ENCODE measurements around the gene S100PBP. TPM values are rescaled to one million over a fixed set of nuclear protein-coding genes. Genes with fewer than 3 reads are reported as not detected.

The S100PBP gene
- total RNA-seq, 1 donor from 2014 or later = 15.7 TPM

- intact Hi-C loops (cut with micrococcal nuclease) = no loop called here
These were observed 3.3 kb upstream of the S100PBP start for GRCh38 chr1:32813941-32814739.

GRCh38 chr1:32816676-32817158 is 736 bp upstream of the S100PBP start:
- ATAC-seq (peak; percentile 3), DNase-seq (no peak)
- intact Hi-C loops (cut with micrococcal nuclease) = no loop called here

More at GRCh38 chr1:32813941-32814739, 3.3 kb upstream of the S100PBP start:
- DNase-seq = no peak
- ATAC-seq = no peak

DNA sequence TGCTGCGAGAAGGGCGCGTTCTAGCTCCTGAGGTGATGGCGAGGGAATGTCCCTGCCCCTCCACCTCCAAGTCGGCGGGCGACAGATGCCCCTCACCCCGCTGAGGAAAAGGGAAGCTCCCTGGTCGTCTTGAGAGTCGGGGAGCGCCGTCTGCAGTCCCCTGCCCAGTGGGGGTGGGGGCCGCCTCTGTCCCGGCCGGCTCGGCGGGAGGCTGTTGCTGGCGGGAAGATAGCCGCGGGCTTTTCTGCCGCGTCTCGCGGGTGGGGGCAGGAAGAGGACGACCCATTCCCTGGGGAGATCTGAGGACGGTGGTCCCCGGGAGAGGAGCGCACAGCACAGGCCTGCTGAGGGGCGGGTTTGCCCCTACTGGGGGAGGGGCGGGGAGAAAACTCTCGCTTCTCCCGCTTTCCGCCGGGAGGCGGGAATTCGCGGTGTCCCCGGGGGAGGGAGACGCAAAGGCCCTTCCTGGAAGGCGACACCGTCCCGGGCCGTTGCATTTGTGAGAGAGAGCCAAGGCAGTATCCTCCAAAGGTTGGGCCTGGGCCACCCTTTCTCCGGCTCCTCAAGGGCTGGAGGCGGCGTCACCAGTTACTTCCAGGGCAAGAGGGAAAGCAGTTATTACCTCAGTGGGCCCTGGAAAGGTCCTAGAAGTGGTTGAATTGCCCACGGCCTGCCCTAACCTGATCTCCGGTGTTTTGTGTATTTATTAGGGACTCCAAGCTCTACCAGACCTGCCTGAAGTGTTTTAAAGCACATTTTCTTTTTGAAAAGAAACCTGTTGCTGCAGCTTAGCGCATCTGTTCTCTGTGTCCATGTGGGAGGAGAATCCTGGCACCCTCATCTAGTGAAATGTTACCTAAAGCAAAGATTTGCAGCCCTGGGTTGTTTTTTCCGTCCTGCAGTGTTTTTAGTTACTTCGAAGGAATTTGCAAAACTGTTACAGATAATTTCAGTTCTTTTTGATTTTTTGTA is 648 bp downstream of the S100PBP start:
- peak; percentile 88 for DNase-seq
- peak; percentile 64 for ATAC-seq
- intact Hi-C loops (cut with micrococcal nuclease) = no loop called here

DNA sequence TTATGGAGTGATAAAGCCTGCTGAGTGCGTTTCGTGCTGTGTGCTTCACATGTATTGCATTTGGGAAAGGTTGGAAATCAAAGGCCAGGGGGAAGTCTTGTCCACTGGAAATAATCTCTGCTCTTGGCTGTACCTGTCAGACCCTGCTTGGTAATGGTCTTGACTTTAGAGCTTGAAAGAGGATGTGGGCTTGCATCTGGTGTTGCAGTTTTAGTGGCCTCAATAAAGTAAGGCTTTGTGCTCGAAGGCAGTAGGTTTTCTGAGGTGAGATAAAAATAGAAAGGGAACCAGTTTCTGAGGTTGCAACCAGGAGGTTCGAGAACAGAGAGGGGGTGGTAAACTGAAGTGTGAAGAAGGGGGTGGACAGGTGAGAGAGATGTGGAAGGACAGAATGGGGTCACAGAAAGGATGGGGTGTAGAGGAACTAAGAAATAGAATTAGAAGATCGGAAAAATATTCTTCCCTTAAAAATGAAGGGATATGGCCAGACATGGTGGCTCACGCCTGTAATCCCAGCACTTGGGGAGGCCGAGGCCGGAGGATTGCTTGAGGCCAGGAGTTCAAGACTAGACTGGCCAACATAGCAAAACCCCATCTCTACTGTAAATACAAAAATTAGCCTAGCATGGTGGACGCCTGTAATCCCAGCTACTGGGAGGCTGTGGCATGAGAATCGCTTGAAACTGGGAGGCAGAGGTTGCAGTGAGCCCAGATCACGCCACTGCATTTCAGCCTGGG is 1.5 kb downstream of the S100PBP start:
- DNase-seq = no peak
- intact Hi-C loops (cut with micrococcal nuclease) = no loop called here
- ATAC-seq = no peak

DNA sequence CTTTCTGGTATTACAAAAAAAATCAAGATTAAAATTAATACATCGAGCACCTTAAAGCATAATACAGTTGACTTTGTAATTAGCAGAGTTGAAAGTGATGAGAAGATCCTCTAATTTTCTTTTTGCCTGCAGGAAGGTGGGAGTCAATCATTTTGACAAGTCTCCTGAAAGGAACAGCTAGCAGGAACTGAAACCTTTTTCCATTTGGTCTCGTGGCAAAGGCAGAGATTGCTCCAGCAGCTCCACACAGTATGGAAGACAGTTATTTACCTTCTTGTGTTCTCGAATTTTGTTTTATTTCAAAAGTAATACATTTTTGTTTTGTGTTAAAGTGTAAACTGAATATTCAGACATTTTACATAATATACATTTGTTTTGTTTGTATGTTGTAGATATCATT is 7.7 kb downstream of the S100PBP start:
- ATAC-seq = no peak
- intact Hi-C loops (cut with micrococcal nuclease) = no loop called here

DNA sequence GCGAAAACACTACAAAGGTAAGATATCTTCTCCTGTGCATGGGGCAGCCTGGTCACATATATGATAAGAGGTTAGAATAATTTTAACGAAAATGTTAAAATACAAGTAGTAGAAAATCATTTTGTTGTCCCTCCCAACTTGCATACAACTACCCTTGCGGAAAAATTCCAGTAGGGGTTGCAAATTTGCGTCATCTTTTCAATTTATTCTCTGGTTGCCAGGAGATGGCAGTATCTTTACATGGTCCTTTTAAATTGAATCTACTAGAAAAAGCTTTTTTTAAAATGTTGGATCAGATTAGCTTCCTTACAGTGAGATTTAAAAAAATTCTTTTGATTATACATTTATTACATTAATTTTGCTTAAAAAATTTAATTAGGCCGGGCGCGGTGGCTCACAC is 10.9 kb downstream of the S100PBP start:
- intact Hi-C loops (cut with micrococcal nuclease) = no loop called here
- DNase-seq (no peak), ATAC-seq (no peak)

More for the DNA sequence above, 7.7 kb downstream of the S100PBP start:
- no peak for DNase-seq

DNA sequence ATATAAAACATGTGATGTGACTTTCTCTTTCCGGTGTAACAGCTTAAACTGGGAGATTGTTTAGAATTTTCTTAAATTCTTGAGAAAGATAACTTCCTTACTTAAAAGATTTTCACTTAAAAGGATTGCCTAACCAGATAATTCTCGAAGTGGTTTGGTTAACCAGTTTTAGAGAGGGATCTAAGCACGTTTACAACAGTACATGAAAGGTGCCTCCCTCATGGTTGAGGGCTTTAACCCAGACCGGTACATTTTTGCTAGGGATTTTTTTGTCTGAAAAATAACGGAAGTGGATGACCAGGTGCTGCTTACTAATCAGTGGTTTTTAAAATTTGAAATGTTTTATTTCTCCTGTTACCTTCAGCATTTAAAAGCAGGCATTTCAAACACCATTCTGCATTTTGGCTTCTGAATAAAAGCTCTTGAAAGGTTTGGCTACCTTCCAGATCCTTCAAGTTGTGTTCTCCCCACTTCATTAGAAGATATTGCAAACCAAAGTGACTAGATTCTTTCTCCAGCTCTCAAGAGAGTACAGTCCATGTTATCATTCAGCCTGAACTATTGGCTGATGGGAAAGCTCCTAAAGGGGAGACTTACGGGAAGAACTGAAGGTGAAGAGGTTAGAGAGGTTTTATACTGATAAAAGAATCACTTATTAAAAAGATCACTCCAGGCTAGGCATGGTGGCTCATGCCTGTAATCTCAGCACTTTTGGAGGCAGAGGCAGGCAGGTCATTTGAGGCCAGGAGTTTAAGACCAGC is 12.8 kb downstream of the S100PBP start:
- intact Hi-C loops (cut with micrococcal nuclease) = no loop called here

GRCh38 chr1:32831878-32832277 is 14.4 kb downstream of the S100PBP start:
- intact Hi-C loops (cut with micrococcal nuclease) = no loop called here
- ATAC-seq (no peak), DNase-seq (no peak)

More for the DNA sequence above, 12.8 kb downstream of the S100PBP start:
- DNase-seq (no peak), ATAC-seq (no peak)

DNA sequence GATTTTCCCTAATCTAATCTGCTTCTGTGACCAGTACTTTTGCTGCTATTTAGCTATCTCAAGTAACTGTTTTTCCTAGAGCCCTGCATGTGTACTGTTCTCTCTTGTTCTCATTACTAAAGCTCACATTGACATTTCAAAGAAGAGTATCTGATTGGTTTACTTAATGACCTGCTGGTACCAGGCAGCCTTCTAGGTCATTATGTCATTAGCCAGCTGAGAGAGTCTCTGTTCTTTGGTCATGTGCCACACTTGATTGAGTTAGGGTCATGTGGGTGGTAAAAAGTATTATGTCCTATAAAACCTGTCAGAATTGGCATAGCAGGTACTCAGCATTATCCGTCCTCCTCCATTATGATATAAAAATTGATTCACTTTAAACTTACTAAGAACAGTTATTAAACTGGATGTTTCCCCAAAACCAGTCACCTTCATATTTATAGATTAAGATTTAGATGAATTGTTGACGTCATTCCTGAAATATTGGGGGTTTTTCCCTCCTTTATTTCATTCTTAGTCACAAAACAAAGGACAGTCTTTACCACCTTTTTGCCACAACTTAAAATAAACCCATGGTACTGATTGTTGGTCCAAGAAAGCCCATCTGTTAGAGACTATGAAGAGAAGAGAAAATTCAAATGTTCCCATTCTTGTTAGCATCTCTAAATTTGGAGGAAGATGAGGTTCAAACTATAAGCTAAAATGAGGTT is 31.1 kb downstream of the S100PBP start:
- intact Hi-C loops (cut with micrococcal nuclease) = no loop called here
- DNase-seq (no peak), ATAC-seq (no peak)

DNA sequence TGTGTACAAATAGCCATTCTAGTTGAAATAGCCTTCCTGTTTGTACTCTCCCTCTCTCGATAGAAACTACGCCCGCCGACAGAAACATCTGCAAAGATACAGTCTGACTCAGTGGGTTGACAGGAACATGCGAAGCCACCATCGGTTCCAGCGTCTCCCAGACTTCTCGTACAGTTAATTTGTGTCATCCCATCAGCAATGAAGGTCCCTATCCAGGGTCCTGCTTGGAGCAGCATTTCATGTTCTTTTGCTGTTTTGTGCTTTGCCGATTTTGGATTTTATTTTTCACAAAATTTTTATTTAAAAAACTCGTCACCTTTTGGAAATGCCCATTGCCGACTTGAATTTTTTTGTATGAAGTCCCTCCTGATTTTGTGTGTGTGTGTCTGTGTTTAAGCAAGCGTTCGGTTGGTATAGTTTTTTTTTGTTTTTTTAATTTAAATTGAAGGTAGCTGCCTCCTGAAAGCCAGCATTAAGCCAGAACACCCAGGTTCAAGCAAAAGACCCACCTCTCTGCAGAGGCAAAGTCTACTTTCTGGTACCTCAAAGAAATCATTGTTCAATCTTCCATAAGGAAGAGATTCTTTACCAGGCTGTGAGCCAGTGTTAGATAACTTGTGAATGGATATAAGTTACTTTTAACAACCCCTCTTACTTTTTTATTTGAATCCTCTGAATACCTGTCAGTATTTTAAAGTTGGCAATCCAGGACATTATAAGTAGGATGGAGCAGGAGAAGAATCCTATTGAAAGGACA is 38.6 kb downstream of the S100PBP start:
- DNase-seq = no peak
- intact Hi-C loops (cut with micrococcal nuclease) = no loop called here
- no peak for ATAC-seq

DNA sequence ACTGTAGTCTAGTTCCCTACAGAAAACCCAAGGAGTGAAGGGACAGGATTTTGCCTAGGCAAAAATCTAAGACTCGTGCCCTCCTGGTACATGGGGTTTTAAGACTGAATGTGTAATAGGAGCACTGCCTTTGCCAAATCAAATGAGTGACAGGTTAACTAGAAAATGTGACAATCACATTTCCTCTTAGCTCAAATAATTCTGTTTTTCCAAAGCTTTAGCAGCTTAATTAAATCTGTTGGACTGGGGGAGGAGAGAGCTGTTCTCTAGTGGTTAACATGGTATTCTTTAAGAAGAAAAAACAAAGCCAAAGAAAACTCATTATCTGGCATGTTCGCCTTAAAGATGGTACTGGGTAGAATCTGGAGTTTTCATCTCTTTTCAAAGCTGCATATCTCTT is 40.7 kb downstream of the S100PBP start:
- no peak for DNase-seq
- intact Hi-C loops (cut with micrococcal nuclease) = no loop called here
- no peak for ATAC-seq

GRCh38 chr1:32858791-32859190 is 41.3 kb downstream of the S100PBP start:
- no peak for ATAC-seq
- intact Hi-C loops (cut with micrococcal nuclease) = no loop called here
- no peak for DNase-seq

DNA sequence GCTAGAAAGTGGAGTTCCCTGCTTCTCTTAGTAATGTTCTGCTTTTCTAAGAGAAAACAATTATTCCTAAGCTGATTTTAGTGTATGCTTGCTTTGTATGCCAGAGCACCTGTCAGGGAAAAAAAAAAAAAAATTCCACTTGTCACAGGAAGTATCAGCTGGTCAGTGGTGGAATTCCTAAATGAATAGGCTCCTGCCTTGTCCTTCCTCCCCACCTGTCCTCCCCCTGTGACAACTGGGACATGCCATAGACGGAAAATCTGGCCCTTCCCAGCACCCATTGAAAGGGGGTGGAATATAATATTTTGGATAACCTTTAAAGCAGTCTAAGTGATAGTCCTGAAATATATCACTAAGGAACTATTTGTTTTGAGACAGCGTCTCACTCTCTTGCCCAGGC is 42.5 kb downstream of the S100PBP start:
- intact Hi-C loops (cut with micrococcal nuclease) = no loop called here
- no peak for ATAC-seq

GRCh38 chr1:32860566-32860965 is 43.1 kb downstream of the S100PBP start:
- ATAC-seq (no peak), DNase-seq (no peak)
- intact Hi-C loops (cut with micrococcal nuclease) = no loop called here

More for the DNA sequence above, 42.5 kb downstream of the S100PBP start:
- DNase-seq = no peak

- DNase-seq = no peak
- no peak for ATAC-seq
- intact Hi-C loops (cut with micrococcal nuclease) = no loop called here
These were observed 44.6 kb downstream of the S100PBP start for GRCh38 chr1:32861904-32862695.

DNA sequence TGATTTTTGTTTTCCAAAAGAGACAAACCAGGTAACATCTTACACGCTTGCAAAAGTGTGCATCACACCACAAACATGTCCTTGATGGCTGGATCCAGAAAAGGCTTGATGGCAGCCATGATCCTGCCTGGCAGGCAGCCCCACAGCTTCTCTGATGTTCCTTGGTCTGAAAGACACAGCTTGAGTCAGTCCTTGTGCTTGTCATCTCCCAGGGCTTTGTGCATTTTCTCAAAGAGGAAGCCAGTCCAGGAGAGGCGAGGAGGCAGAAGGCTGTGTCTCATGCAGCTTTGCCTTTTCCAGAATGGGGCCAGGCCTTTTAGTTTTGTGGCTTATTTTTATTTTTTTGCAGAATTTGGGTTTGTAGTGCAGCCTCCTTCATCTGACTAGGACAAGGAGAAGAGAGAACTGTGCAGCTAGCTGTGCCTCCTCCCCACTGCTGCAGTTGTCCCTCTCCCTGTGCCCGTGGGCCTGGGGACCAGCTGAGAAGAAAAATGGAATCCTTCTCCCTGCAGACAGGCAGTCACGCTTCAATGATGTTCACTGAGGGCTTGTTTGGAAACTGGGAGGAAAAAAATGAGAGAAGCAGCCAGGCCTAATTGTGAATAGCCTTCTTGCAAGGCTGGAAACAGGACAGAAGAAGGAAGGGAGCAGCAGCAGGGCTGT is 45.9 kb downstream of the S100PBP start:
- intact Hi-C loops (cut with micrococcal nuclease) = no loop called here
- DNase-seq (no peak), ATAC-seq (no peak)
